Ovary (tissue), 3 donors: Measurements from ENCODE around the gene POU5F2.

Source experiments
- CTCF ChIP-seq, 3 donors: fragments of 450-650 bp in 2 of 3; fragments of 200-600 bp in 1 of 3; IDR thresholded peaks; one replicate each; pipeline versions ENCODE4 v1.5.1 to v1.8.0; 2016 to 2022; ENCODE audit warnings: antibody characterized with exemption in 3 of 3, mild to moderate bottlenecking in 1 of 3
- EP300 ChIP-seq: sonication (generic); formaldehyde crosslinking; IDR thresholded peaks from one replicate; pipeline ENCODE4 v1.6.1; 2017; ENCODE audit warnings: antibody characterized with exemption
- POLR2A ChIP-seq: fragments of 450-650 bp; IDR thresholded peaks from one replicate; pipeline ENCODE4 v1.6.1; 2017; ENCODE audit warnings: antibody characterized with exemption, mild to moderate bottlenecking, moderate library complexity
- donor health status: DM: no; HTN: no; CAD: no.

- no peak for TF ChIP-seq CTCF (IDR thresholded peaks at IDR 0.05)
- no peak for TF ChIP-seq EP300
- TF ChIP-seq POLR2A: no peak
These were observed 46.2 kb upstream of the POU5F2 start for GRCh38 chr5:93787598-93787997.
